Measurements from ENCODE around the gene TNFRSF18. TPM values are rescaled to one million over a fixed set of nuclear protein-coding genes. Genes with fewer than 3 reads are reported as not detected.

Gene TNFRSF18
- total and polyA plus RNA-seq, 2 donors (not counting 1 experiment from before 2014, with no cell fraction given) = 10.1 to 33.5 TPM

DNA sequence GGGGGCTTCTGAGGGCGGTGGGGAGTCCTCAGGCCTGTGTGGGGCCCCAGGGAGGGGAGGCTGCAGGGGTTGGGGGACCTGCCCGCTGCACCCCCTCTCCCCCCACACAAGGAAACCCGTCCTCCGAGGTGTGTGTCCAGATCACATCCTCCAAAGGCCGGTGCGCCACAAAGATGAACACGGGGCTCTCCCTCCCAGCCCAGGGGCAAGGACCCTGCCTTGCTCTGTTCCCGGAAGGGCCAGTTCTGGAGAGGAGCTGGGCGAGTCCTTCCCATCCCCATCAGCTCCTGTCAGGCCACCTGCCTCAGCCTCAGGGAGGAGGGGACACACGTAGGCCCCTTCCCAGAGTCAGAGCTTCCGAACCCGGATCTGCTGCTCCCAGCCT is 35.2 kb downstream of the TNFRSF18 start:
- no peaks in the 10 kb centered on the region for H3K36me3 ChIP-seq (replicated peaks in 1 of 2; ENCODE audit: control extremely low read depth in 1 of 2, control insufficient read depth in 1 of 2, extremely low read depth in 1 of 2, insufficient read depth in 2 of 2, low read length in 1 of 2)
- Mint-ChIP-seq H3K4me3 (peak overlapping the region; percentile 83), H3K27me3 (peaks cover 5% of the 10 kb centered on the region), H3K9me3 (ENCODE audit: insufficient read depth) (no peaks in the 10 kb centered on the region), H3K4me1 (peaks cover 47% of the 10 kb centered on the region), H3K27ac (peak overlapping the region; percentile 90)
- no peaks in the 10 kb centered on the region for H4K20me1 ChIP-seq (ENCODE audit: control insufficient read depth, insufficient read depth, low read length, poor library complexity, severe bottlenecking)
- DNase-seq (no peak), ATAC-seq (ENCODE audit: low read depth) (no peak)
- CTCF ChIA-PET = interaction anchor here (1.2 to 5.3 kb wide), 2 partner anchors 49 to 60 kb away, joined by 3 to 31 read pairs; no protein-coding TSS in a partner anchor
- 56% methylated on average over 7 of the region's 12 CpGs for WGBS (ENCODE audit: insufficient coverage)
- POLR2A ChIA-PET = interaction anchor here (0.7 to 2.6 kb wide), 8 partner anchors 9 to 49 kb away, joined by 3 to 15 read pairs (median 4); no protein-coding TSS in a partner anchor
- H3K9ac ChIP-seq (ENCODE audit: low read length) = peak overlapping the region; percentile 45
- no peak overlapping the region for H3K27ac ChIP-seq (ENCODE audit: low read length in 2 of 2)
- TF ChIP-seq, protein P1, sequence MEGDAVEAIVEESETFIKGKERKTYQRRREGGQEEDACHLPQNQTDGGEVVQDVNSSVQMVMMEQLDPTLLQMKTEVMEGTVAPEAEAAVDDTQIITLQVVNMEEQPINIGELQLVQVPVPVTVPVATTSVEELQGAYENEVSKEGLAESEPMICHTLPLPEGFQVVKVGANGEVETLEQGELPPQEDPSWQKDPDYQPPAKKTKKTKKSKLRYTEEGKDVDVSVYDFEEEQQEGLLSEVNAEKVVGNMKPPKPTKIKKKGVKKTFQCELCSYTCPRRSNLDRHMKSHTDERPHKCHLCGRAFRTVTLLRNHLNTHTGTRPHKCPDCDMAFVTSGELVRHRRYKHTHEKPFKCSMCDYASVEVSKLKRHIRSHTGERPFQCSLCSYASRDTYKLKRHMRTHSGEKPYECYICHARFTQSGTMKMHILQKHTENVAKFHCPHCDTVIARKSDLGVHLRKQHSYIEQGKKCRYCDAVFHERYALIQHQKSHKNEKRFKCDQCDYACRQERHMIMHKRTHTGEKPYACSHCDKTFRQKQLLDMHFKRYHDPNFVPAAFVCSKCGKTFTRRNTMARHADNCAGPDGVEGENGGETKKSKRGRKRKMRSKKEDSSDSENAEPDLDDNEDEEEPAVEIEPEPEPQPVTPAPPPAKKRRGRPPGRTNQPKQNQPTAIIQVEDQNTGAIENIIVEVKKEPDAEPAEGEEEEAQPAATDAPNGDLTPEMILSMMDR (IDR thresholded peaks at IDR 0.05) = no peak
- no peak for TF ChIP-seq EZH2 (IDR thresholded peaks at IDR 0.05; ENCODE audit: borderline replicate concordance, insufficient read depth, low read depth, low read length, poor library complexity, severe bottlenecking)
- intact Hi-C loops (cut with micrococcal nuclease) = loop anchor here (5.0 kb wide), 1 partner anchor 49 kb away; no protein-coding TSS in a partner anchor
- H3K9me3 ChIP-seq (ENCODE audit: control extremely low read depth in 1 of 3, control insufficient read depth in 2 of 3, insufficient read depth in 1 of 3, low read length in 2 of 3) = peaks cover 0 to 13% (median 0%) of the 10 kb centered on the region in 3 donors
- H3K79me2 ChIP-seq (ENCODE audit: control insufficient read depth, insufficient read depth, low read length) = no peaks in the 10 kb centered on the region
- peak overlapping the region; percentile 31 for H2AFZ ChIP-seq (ENCODE audit: insufficient read depth, low read depth, low read length, poor library complexity, severe bottlenecking)
- H3K4me3 ChIP-seq (ENCODE audit: control extremely low read depth in 1 of 5, extremely low read depth in 1 of 5, insufficient read depth in 1 of 5, low read depth in 2 of 5, low read length in 4 of 5) = peak overlapping the region in 2 of 5 experiments; percentile 33 to 34
- peak overlapping the region; percentile 77 for H3K4me2 ChIP-seq (replicated peaks; ENCODE audit: low read depth, low read length, poor library complexity, severe bottlenecking)
- H3K4me1 ChIP-seq (ENCODE audit: control insufficient read depth in 2 of 2, insufficient read depth in 2 of 2, low read length in 2 of 2) = peaks cover 56 to 69% of the 10 kb centered on the region in 2 donors
- peaks cover 0 to 24% (median 9%) of the 10 kb centered on the region in 4 experiments for H3K27me3 ChIP-seq (replicated peaks in 1 of 4; ENCODE audit: control extremely low read depth in 1 of 4, control insufficient read depth in 3 of 4, insufficient read depth in 4 of 4, low read length in 3 of 4)
